Activated CD4-positive, alpha-beta T cell treated with anti-CD3 and anti-CD28 coated beads for 36 hours (primary cell): ENCODE measurements around the gene ARFGEF2. TPM values are rescaled to one million over a fixed set of nuclear protein-coding genes. Genes with fewer than 3 reads are reported as not detected.

Experiments used
- ATAC-seq: fragments of 200-7000 bp; cut with Tn5 transposase; one replicate; pipeline ENCODE4 v1.10.0; 2021; ENCODE audit warnings: mild to moderate bottlenecking, moderate library complexity
- CTCF ChIA-PET: fragments of 350-600 bp; sonication (Branson Sonifier 250); formaldehyde crosslinking; loops from one replicate; lab custom pipeline; 2021; ENCODE audit warnings: antibody characterized with exemption; lab: Charles Lee
- POLR2A ChIA-PET: fragments of 350-600 bp; sonication (Branson Sonifier 250); formaldehyde crosslinking; loops from one replicate; lab custom pipeline; 2021; ENCODE audit warnings: antibody characterized with exemption, inconsistent platforms; lab: Charles Lee
- DNase-seq: peaks from one replicate; pipeline ENCODE4 v3.0.0-alpha.2; 2020
- H3K27ac Mint-ChIP-seq: one replicate; pipeline ENCODE4 v1.8.0; 2021; ENCODE audit warnings: mixed read lengths
- H3K27me3 Mint-ChIP-seq: one replicate; pipeline ENCODE4 v1.8.0; 2021; ENCODE audit warnings: mixed read lengths
- H3K36me3 Mint-ChIP-seq: one replicate; pipeline ENCODE4 v1.8.0; 2021; ENCODE audit warnings: low read depth, mixed read lengths
- H3K4me1 Mint-ChIP-seq: one replicate; pipeline ENCODE4 v1.8.0; 2021; ENCODE audit warnings: mixed read lengths
- H3K4me3 Mint-ChIP-seq: one replicate; pipeline ENCODE4 v1.8.0; 2021; ENCODE audit warnings: mild to moderate bottlenecking, moderate library complexity, mixed read lengths
- H3K9me3 Mint-ChIP-seq: one replicate; pipeline ENCODE4 v1.8.0; 2021; ENCODE audit warnings: low read depth, mixed read lengths
- intact Hi-C, 2 experiments: fragments of 100-400 bp; cut with DNase I in 1 of 2; cut with micrococcal nuclease in 1 of 2; formaldehyde crosslinking; loops; one replicate each; pipeline versions ENCODE4 v1.14.2 to v1.15.1; 2022 to 2024; cut with DNase I, micrococcal nuclease
- total RNA-seq, 2 experiments: library from RNA; stranded (reverse); gene quantifications; one replicate each; pipeline ENCODE4 v1.2.3, GENCODE V29; 2021

The ARFGEF2 gene
- total RNA-seq, 2 experiments from 2014 or later: 19.3 to 20.5 TPM

- CTCF ChIA-PET: interaction anchor here (2.5 kb wide), 1 partner anchor 244 kb away, joined by 13 read pairs; no protein-coding TSS in a partner anchor
- no peak overlapping the region for H3K27ac Mint-ChIP-seq
- intact Hi-C loops: no loop called here
- peaks cover 2% of the 10 kb centered on the region for H3K27me3 Mint-ChIP-seq
- ATAC-seq (no peak), DNase-seq (no peak)
- no peaks in the 10 kb centered on the region for H3K36me3 Mint-ChIP-seq
- H3K4me1 Mint-ChIP-seq: peaks cover 9% of the 10 kb centered on the region
- no peak overlapping the region for H3K4me3 Mint-ChIP-seq
- POLR2A ChIA-PET: no interaction called here
- no peaks in the 10 kb centered on the region for H3K9me3 Mint-ChIP-seq
Observed at GRCh38 chr20:48901326-48901725, 20.2 kb upstream of the ARFGEF2 start.

GRCh38 chr20:48903705-48904104 lies 17.8 kb upstream of the ARFGEF2 start:
- DNase-seq (no peak), ATAC-seq (no peak)
- Mint-ChIP-seq H3K27me3 (peaks cover 4% of the 10 kb centered on the region), H3K4me3 (no peak overlapping the region), H3K36me3 (peaks cover under 1% of the 10 kb centered on the region), H3K9me3 (peaks cover under 1% of the 10 kb centered on the region), H3K27ac (no peak overlapping the region), H3K4me1 (peaks cover 9% of the 10 kb centered on the region)
- intact Hi-C loops: loop anchor here in 1 of 2 experiments (2.0 kb wide), 1 partner anchor 267 kb away; no protein-coding TSS in a partner anchor
- ChIA-PET CTCF (interaction anchor here (0.7 to 7.6 kb wide), 6 partner anchors 176 to 1519 kb away, joined by 3 to 134 read pairs (median 4); no protein-coding TSS in a partner anchor), POLR2A (no interaction called here)

- Mint-ChIP-seq H3K36me3 (peaks cover 3% of the 10 kb centered on the region), H3K4me1 (peaks cover 18% of the 10 kb centered on the region), H3K9me3 (peaks cover 5% of the 10 kb centered on the region), H3K4me3 (no peak overlapping the region), H3K27me3 (peaks cover 2% of the 10 kb centered on the region), H3K27ac (peak overlapping the region; percentile 65)
- ATAC-seq: peak; percentile 47
- ChIA-PET CTCF (interaction anchor here (0.6 to 7.6 kb wide), 21 partner anchors 11 to 1544 kb away, joined by 3 to 134 read pairs (median 4); partner anchors contain the start of gene ARFGEF2), POLR2A (no interaction called here)
- intact Hi-C loops: loop anchor here (1.0 to 5.0 kb wide), 4 partner anchors 77 to 269 kb away; partner anchors contain the start of gene PREX1 (in 1 of the 2)
- DNase-seq: peak; percentile 84
Observed at GRCh38 chr20:48904566-48905296, 16.8 kb upstream of the ARFGEF2 start.

DNA sequence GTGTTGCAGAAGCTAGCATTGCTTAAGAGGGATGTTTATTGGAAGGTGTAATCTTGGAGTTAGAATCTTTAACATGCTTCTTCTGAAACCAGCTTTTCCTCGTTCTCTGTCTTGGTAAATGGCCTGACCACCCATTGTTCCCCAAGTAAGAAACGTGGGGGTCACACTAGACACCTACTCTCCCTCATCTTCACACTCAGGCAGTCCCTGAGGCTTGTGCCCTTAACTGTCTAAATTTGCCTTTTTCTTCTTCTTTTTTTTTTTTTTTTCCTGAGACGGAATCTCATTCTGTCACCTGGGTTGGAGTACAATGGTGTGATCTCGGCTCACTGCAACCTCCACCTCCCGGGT lies 16.2 kb upstream of the ARFGEF2 start:
- peak overlapping the region; percentile 65 for H3K27ac Mint-ChIP-seq
- ChIA-PET POLR2A (no interaction called here), CTCF (interaction anchor here (0.6 to 7.6 kb wide), 17 partner anchors 11 to 1545 kb away, joined by 3 to 134 read pairs (median 4); partner anchors contain the start of gene ARFGEF2)
- H3K36me3 Mint-ChIP-seq: peaks cover 3% of the 10 kb centered on the region
- intact Hi-C loops: loop anchor here (1.0 to 5.0 kb wide), 4 partner anchors 78 to 270 kb away; partner anchors contain the start of gene PREX1 (in 1 of the 2)
- H3K4me3 Mint-ChIP-seq: no peak overlapping the region
- no peak for DNase-seq
- peaks cover 18% of the 10 kb centered on the region for H3K4me1 Mint-ChIP-seq
- H3K9me3 Mint-ChIP-seq: peaks cover 5% of the 10 kb centered on the region
- ATAC-seq: no peak
- peaks cover 2% of the 10 kb centered on the region for H3K27me3 Mint-ChIP-seq

- POLR2A ChIA-PET: no interaction called here
- no peak overlapping the region for H3K27ac Mint-ChIP-seq
Observed at GRCh38 chr20:48906221-48906877, 15.2 kb upstream of the ARFGEF2 start.

GRCh38 chr20:48908656-48909319 lies 12.7 kb upstream of the ARFGEF2 start:
- H3K4me1 Mint-ChIP-seq: peaks cover 18% of the 10 kb centered on the region
- POLR2A ChIA-PET: interaction anchor here (0.7 kb wide), 1 partner anchor 25 kb away, joined by 3 read pairs; no protein-coding TSS in a partner anchor
- intact Hi-C loops: loop anchor here in 1 of 2 experiments (5.0 kb wide), 1 partner anchor 81 kb away; the partner anchor contains the start of gene PREX1
- CTCF ChIA-PET: interaction anchor here (0.6 to 7.6 kb wide), 5 partner anchors 197 to 289 kb away, joined by 3 to 134 read pairs (median 6); no protein-coding TSS in a partner anchor
- no peak overlapping the region for H3K27ac Mint-ChIP-seq
- ATAC-seq: peak; percentile 69
- peaks cover 5% of the 10 kb centered on the region for H3K9me3 Mint-ChIP-seq
- peaks cover 3% of the 10 kb centered on the region for H3K36me3 Mint-ChIP-seq
- H3K4me3 Mint-ChIP-seq: no peak overlapping the region
- no peak for DNase-seq
- H3K27me3 Mint-ChIP-seq: peaks cover 11% of the 10 kb centered on the region

More at GRCh38 chr20:48906221-48906877, 15.2 kb upstream of the ARFGEF2 start:
- CTCF ChIA-PET: interaction anchor here (0.7 to 7.6 kb wide), 5 partner anchors 14 to 271 kb away, joined by 3 to 134 read pairs (median 8); no protein-coding TSS in a partner anchor
- no peak for DNase-seq
- H3K4me1 Mint-ChIP-seq: peaks cover 18% of the 10 kb centered on the region
- no peak overlapping the region for H3K4me3 Mint-ChIP-seq
- intact Hi-C loops: loop anchor here in 1 of 2 experiments (5.0 kb wide), 1 partner anchor 79 kb away; the partner anchor contains the start of gene PREX1
- ATAC-seq: no peak
- peaks cover 5% of the 10 kb centered on the region for H3K9me3 Mint-ChIP-seq
- peaks cover 7% of the 10 kb centered on the region for H3K27me3 Mint-ChIP-seq
- H3K36me3 Mint-ChIP-seq: peaks cover 3% of the 10 kb centered on the region

DNA sequence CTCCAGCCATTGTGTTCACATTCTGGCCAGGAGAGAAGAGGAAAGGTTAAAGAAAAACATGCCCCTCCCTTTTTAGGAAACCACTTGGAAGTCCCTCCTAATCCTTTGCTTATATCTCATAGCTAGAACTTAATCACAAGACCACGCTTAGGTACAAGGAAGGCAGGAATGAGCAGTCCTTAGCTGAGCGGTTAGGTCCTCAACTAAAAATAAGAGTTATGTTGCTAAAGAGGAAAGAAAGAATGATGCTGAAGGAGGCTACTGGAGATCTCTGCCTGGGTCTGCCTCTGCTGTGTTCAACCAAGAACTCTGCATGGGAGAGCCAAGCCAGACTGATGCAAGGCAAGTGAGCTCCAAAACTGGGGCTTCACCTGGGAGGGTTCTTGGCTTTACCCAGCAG lies 11.6 kb upstream of the ARFGEF2 start:
- CTCF ChIA-PET: interaction anchor here (1.9 to 7.6 kb wide), 3 partner anchors 251 to 290 kb away, joined by 6 to 134 read pairs (median 6); no protein-coding TSS in a partner anchor
- POLR2A ChIA-PET: interaction anchor here (0.8 kb wide), 1 partner anchor 171 kb away, joined by 3 read pairs; no protein-coding TSS in a partner anchor
- DNase-seq (no peak), ATAC-seq (no peak)
- Mint-ChIP-seq H3K27me3 (peaks cover 12% of the 10 kb centered on the region), H3K4me1 (peaks cover 11% of the 10 kb centered on the region), H3K27ac (no peak overlapping the region), H3K36me3 (peaks cover 3% of the 10 kb centered on the region), H3K9me3 (peaks cover 5% of the 10 kb centered on the region), H3K4me3 (no peak overlapping the region)
- intact Hi-C loops: loop anchor here in 1 of 2 experiments (5.0 kb wide), 1 partner anchor 83 kb away; the partner anchor contains the start of gene PREX1

DNA sequence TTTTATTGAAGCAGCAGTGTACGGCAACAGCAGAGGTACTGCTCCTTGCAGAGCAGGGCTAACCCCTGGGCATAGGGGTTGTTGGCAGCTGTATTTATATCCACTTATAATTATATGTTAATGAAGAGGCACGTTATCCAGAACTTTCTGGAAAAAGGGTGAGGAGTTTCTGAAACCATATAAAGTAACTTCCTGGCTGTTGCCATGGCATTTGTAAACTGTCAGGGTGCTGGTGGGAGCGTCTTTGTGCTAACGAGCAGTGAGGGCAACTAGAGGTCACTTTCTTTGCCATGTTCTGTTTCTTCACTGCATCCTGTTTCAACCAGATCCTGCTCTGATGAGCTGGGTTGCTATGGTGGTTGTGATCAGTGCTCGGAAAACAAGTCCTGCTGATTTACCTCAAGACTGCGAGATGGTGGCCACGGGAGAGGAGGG lies 11.1 kb upstream of the ARFGEF2 start:
- no peak overlapping the region for H3K27ac Mint-ChIP-seq
- H3K36me3 Mint-ChIP-seq: peaks cover 3% of the 10 kb centered on the region
- peaks cover 5% of the 10 kb centered on the region for H3K9me3 Mint-ChIP-seq
- ATAC-seq: peak; percentile 8
- no peak overlapping the region for H3K4me3 Mint-ChIP-seq
- ChIA-PET POLR2A (interaction anchor here (0.8 kb wide), 1 partner anchor 171 kb away, joined by 3 read pairs; no protein-coding TSS in a partner anchor), CTCF (interaction anchor here (1.9 to 7.6 kb wide), 3 partner anchors 252 to 290 kb away, joined by 6 to 134 read pairs (median 6); no protein-coding TSS in a partner anchor)
- H3K27me3 Mint-ChIP-seq: peaks cover 12% of the 10 kb centered on the region
- peaks cover 9% of the 10 kb centered on the region for H3K4me1 Mint-ChIP-seq
- DNase-seq: no peak
- intact Hi-C loops: no loop called here

DNA sequence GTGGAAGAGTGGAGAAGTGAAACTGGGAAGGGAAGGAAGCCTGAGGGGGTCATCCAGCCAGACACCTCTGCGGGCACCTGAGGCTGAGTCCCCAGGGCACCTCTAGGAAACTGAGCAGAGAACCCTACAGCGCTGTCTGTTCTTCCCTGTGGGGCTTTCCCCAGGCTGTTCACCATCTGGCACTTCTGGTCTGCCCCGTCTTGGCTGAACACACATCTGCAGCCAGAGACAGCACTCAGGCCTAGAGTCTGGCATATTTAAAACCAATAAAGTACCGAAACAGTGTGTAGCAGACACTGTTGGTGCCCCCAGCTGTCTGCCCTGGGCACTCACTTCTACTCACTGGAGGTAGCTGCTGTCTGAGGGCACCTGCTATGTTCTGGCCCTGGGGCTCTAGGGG lies 9.4 kb upstream of the ARFGEF2 start:
- intact Hi-C loops: no loop called here
- POLR2A ChIA-PET: no interaction called here
- ATAC-seq: no peak
- CTCF ChIA-PET: interaction anchor here (0.6 to 1.5 kb wide), 2 partner anchors 109 to 254 kb away, joined by 4 to 6 read pairs; no protein-coding TSS in a partner anchor
- H3K27ac Mint-ChIP-seq: no peak overlapping the region
- peaks cover 9% of the 10 kb centered on the region for H3K4me1 Mint-ChIP-seq
- H3K27me3 Mint-ChIP-seq: peaks cover 12% of the 10 kb centered on the region
- peaks cover 3% of the 10 kb centered on the region for H3K36me3 Mint-ChIP-seq
- H3K4me3 Mint-ChIP-seq: no peak overlapping the region
- DNase-seq: no peak
- H3K9me3 Mint-ChIP-seq: peaks cover 5% of the 10 kb centered on the region

GRCh38 chr20:48916699-48917098 lies 4.8 kb upstream of the ARFGEF2 start:
- ChIA-PET POLR2A (no interaction called here), CTCF (interaction anchor here (0.6 to 1.0 kb wide), 4 partner anchors 11 to 281 kb away, joined by 3 to 4 read pairs (median 3); no protein-coding TSS in a partner anchor)
- no peak overlapping the region for H3K27ac Mint-ChIP-seq
- no peaks in the 10 kb centered on the region for H3K9me3 Mint-ChIP-seq
- intact Hi-C loops: no loop called here
- no peak for ATAC-seq
- H3K4me1 Mint-ChIP-seq: peaks cover 10% of the 10 kb centered on the region
- no peaks in the 10 kb centered on the region for H3K36me3 Mint-ChIP-seq
- no peak for DNase-seq
- H3K4me3 Mint-ChIP-seq: no peak overlapping the region
- peaks cover 3% of the 10 kb centered on the region for H3K27me3 Mint-ChIP-seq
